Stimulated activated CD8-positive, alpha-beta memory T cell treated with anti-CD3 and anti-CD28 coated beads, Interleukin-4, amount 100 ng/mL, for 48 hours (primary cell): ENCODE data around the gene NABP2.
"Not testable (repeated sequence)": the region's sequence is repeated elsewhere in the genome, so short reads cannot be mapped to it uniquely, and the experiment has no call there.

Source experiments
- DNase-seq: peaks from one replicate; pipeline ENCODE4 v3.0.0-alpha.2; 2020

The NABP2 gene

DNA sequence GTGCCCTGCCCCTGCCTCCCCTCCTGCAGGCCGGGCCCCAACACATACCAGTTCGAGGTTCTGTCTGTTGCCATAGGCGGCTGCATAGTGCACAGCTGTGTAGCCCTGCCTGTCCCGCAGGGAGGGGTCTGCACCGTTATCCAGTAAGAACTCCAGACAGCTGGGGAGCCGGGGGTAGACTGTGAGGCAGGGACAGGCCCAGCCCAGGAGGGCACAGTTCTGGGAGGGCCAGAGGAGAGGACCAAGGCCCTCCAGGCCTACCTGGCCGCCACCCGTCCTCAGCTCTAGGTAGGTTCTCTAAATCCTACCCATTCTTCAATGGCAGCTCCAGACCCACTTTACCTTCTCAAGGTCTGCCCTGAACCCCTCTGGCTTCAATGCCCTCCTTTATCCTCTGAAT lies 24.6 kb downstream of the NABP2 start:
- no peak for DNase-seq

DNA sequence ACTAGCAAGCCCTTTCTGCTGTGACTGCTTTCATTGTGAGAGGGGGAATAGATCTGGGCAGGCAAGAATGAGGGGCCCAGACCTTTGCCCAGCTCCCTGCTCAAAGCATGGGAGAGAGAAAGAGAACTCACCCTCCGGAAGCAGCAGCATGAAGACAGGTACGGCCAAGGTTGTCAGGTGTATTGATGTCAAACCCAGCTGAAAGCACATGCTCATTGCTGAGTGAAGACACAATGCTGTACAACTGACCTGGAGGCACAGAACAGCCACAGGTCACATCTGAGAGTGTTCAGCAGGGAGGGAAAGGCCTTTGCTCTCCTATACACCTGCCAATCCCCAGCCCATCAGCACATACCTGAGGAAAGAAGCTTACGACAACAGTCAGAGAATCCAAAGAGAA lies 28.5 kb downstream of the NABP2 start:
- DNase-seq: no peak

DNA sequence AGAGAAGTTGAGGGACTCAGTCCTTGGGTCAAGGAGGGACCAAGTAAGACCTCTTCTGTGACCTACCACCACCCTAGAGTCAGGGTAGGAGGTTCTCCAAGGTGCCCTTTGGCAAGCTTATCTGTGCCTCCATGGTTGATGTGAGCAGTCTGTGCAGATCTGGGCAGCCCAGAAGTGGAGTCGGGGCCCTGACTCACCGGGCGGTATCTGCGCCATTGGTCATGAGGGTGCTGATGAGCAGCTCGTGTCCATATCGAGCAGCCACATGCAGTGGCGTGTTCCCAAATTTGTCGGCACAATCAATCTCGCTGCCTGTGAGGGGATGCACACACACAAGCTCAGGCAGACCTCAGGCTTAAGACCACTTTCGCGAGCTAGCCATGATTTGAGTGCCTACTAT lies 28.9 kb downstream of the NABP2 start:
- DNase-seq: no peak

DNA sequence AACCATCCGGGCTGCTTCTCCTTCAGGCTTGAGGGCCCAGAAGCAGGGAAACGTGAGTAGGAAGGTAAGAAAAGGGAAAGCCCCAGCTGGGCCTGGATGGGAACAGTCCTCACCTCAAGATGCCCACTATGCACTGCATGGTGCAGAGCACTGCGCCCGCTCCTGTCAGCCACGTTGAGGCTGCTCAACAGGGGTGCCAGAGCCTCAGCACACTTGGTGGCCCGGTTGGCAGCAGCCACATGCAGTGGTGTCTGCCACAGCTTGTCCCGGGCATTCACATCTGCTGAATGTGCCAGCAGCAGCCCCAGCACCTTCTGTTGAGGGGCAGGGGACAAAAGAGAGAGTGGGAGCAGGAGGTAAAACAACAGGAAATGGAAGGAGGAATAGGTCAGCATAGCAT lies 31.5 kb downstream of the NABP2 start:
- DNase-seq: no peak

DNA sequence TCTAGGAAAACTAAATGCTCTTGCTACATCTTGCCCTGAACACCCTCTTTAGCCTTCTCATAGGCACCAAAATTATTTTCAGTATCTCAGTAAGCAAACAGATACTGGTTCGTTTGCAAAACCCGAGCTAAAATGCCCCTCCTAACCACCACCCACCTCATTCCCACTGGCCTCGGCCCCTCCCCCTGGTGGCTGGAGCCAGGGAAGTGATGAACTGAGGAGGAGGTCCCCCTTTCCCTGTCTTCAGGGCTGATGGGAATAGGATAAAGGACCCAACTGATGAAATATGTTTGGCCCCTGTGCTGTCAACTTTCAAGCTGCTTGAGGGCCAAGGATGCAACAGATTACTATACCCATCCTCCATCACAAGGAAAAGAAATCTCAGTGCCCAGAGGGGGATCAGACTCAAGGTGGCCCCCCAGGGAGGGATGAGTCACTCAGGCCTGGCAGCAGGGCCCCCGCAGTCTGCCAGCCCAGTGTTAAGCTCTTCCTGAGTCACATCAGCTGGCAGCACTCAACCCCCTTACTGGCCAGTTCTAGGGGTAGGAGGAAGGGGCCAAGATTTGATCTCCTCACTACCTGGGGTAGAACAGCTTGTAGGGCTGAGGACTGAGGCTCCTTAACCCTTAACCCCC lies 32.3 kb downstream of the NABP2 start:
- DNase-seq: no peak

DNA sequence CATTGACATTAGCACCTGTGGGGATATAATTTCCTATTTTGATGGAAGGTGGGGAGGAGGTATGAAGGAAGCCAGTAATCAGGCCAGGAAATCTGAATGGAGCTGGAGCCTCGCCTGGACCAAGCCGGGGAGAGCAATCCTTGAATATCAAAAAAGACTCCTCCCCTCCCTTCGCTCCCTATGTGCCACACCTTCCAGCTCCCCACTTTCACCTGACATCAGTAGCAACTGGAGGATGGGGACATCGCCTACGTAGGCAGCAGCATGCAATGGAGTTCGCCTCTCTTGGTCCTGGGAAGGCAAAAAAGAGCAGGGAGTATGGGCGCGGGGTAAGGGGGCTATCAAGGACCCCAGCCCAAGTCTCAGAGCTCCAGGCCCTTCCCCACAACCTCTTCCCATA lies 32.9 kb downstream of the NABP2 start:
- DNase-seq: no peak

DNA sequence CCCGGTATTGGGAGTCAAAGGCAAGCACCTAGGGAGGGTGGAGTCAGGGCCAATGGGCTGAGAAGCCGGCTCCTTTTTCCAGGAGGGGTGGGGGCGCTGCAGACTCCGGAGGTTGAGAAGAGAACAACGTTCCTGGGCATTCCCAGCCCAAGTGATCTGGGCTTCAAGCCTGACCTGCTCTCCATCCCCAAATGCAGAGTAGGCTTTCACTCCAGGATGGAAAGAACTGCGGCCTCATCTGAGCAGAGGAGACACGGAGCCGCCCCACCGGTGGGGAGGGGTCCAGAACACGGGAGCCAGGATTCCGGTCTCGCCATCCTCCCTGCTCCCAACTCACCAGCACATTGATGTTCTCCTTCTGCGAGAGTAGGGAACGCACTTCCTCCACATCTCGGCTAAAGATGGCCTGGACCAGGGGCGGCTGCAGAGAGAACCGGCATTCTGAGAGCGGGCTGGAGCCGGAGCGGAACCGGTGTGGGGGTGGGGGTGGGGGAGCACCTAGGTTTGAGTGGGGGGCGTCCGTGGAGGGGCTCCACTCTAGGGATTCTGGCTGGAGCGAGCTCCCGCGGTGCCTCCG lies 33.4 kb downstream of the NABP2 start:
- peak; percentile 30 for DNase-seq

DNA sequence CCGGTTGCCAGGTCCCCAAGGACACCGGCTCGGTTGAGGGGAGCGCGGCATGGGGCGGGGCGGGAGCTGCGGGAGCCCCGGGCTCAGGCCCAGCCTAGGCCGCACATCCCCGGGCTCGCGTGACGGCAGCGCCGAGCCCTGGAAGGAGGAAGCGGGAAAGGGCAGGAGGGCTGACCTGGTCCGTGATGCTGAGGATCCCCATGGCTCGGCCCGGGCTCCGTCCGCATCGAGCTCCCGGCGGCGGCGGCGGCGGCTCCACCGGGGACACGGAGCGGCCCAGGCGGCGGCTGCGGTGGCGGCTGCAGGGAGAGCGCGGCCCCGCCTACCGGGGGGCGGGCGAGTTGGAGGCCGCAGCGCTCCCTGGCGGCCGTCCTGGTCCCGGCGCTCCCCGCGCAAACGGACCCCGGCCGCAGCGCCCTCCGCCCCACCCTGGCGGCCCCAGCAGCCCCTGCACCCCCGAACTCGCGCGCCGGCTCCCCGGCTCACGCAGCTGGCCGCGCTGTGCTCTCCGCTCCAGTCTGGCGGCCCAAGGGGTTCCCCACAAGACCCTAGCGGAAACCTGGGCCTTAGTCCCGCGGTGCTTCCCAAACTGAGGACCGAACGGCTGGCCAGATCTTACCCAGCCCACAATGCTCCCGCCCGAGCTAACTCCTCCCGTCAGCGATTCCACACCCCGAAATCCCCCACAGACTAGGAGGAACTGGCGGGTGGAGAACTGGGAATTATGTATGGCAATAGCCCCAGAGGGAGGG lies 34.1 kb downstream of the NABP2 start, which contains the start of gene ANKRD52:
Gene ANKRD52, minus strand, starts transcription at position 317 of the 752 bp plus-strand sequence. Its CDS starts 115 bp downstream, at position 202.
- DNase-seq: peak; percentile 83

DNA sequence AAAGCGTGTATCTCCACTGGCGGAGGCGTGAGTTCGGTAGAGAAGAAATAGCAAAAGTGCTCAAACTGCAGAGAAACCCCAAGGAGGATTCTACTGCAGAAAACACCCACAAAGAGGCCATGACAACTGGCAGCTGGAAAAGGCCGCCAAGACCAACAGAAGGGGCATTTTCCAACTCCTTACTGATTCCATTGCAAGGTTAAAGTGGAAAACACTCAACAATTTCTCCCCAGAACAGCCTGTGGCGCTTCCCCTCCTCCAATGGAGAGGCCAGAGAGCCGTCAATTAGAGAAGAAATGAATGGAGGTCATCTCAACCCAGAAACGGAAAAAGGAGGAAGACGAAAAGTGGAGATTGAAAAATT lies 34.7 kb downstream of the NABP2 start:
- DNase-seq: no peak

DNA sequence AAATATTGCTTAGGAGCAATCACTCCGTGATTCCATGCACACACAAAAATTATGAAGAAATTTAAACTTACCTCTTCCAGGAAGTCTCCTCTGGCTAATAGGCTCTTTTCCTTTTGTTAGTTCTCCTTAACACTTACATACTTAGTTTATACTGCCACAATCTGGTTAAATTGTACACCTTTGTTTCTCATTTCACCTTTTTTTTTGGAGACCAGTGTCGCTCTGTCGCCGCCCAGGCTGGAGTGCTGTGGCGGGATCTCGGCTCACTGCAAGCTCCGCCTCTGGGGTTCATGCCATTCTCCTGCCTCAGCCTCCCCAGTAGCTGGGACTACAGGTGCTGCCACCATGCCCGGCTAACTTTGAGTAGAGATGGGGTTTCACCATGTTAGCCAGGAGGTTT lies 36.2 kb downstream of the NABP2 start:
- DNase-seq: no peak

DNA sequence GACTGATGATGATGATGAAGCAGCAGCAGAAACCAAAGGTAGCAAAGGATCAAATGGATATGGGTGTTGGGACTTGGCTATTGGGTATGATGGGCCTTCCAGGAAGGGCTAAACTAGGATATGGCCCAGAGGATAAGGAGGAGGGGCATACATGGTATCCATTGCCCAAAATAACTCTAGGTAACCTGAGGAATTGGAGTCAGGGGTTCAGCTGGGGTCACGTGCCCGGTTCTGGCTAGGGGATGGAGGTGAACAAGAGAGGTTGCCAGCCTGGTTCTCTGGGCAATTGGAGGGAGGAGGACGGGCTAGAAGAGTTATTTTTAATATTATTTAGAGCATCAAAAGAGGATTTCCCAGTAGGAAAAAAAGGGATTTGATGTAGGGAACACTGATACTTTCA lies 36.8 kb downstream of the NABP2 start:
- no peak for DNase-seq

DNA sequence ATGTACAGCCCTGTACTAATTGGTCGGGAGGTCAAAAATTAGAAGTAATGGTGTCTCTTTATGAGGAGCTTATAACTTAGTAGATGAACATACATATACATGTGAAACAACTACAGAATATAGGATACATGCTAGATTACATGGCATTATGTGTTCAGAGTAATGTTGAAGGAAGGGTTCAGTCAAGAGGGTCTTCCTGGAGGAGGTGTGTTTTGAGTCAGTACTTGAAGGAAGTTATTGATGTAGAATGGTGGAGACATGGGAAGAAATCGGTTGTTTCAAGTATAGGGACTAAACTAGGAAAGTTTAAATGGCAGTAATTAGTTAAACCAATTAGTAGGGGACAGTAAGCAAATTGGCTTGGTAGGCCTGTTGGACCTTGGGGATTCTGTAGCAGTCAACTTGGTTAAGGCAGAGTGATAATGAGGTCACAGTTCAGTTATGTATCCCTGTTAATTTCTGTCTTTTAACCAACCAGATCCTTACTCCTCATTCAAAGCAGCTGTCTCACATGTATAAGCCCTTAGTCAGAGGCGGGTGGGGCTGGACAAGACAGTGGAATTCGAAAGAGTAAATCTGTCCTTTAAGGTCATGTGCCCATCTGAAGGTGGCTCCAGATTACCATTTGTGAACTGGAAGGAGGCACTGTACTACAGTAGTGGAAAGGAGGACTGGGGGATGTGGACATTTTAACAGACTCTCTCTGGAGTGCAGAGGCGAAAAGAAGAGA lies 37.5 kb downstream of the NABP2 start:
- no peak for DNase-seq

DNA sequence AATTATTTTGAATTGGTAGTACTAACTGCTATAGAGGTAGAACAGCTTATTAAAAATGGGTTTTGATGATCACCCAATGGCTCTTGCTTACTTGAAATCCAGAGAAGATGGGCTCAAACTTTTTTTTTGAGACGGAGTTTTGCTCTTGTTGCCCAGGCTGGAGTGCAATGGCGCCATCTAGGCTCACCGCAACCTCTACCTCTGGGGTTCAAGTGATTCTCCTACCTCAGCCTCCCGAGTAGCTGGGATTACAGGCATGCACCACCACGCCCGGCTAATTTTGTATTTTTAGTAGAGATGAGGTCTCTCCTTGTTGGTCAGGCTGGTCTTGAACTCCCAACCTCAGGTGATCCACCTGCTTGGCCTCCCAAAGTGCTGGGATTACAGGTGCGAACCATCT lies 38.8 kb downstream of the NABP2 start:
- DNase-seq: peak; percentile 40

DNA sequence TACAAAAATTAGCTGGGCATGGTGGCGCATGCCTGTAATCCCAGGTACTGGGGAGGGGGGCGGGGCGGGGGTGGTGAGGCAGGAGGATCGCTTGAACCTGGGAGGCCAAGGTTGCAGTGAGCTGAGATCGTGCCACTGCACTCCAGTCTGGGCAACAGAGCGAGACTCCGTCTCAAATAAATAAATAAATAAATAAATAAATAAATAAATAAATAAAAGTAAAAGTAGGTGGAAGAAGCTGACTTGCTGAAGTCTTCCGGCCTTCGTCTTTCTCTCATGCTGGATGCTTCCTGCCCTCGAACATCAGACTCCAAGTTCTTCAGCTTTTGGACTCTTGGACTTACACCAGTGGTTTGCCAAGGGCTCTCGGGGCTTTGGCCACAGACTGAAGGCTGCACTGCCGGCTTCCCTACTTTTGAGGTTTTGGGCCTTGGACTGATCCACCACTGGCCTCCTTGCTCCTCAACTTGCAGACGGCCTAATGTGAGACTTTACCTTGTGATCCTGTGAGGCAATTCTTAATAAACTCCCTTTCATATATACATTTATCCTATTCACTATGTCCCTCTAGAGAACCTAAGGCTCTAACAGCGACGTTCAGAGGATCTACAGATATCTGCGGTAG lies 42.0 kb downstream of the NABP2 start:
- DNase-seq: not testable (repeated sequence)

DNA sequence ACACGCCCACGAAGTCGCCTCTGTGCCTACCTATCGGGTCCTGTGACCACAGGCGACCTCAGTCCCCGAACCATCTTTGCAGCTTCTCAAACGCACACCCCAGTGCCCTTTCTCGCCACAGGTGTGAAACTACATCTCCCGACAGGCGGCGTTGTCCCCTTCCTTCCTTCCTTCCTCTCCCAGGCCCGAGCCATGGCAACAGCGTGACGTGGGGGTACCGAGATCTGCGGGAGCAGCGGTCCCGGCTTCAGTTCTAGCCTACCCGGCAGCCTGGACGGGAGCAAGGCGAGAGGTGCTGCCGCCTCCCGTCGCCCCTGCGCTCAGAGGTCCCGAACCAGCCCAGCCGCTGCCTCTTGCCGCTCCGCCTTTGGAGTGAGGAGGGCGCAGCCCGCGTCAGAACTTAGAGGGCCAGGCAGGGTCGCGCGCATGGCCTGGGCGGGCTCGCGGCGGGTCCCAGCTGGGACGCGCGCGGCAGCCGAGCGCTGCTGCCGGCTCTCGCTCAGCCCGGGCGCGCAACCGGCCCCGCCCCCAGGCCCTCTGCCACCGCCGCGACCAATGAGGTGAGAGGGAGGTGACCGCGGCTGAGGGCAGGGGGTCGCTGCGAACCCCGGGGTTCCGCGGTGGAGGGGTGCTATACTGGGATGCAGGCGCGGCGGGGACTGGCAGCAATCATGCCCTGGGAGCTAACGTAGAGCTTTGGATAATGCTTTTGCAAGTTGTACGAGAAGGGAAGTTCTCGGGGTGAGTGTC lies 42.7 kb downstream of the NABP2 start, which contains the start of gene COQ10A:
Gene COQ10A, plus strand, starts transcription at position 250 of the 750 bp plus-strand sequence. Its CDS starts 177 bp downstream, at position 427.
- DNase-seq: peak; percentile 90

DNA sequence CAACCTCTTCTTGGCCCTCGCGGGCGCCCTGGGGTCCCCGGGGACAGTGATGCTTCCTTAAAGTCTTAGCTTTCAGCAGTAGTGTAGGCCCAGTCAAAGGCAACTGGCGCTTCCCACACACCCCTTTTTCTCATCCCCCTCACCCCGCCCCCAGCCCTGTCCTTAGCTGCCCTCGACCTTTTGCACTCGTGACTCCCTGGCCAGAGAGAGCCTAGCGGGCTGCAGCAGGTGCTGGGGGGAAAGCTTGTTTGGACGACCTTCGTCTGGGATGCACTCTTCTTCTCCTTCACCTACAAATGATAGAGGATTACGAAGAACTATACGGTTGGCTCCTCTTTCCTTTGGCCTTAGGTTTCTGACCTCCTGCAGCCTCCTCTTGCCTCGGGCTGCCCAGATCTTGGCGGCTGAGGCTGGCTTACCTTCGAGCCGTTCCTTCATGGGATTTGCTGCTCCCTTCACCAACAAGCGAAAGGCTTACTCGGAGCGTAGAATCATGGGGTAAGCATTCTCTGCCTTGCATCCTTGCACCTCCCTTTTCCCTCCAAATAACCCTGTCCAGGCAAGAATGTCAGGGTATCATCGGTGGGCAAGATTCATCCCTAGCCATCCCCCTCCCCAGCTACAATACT lies 43.4 kb downstream of the NABP2 start:
- DNase-seq: no peak

DNA sequence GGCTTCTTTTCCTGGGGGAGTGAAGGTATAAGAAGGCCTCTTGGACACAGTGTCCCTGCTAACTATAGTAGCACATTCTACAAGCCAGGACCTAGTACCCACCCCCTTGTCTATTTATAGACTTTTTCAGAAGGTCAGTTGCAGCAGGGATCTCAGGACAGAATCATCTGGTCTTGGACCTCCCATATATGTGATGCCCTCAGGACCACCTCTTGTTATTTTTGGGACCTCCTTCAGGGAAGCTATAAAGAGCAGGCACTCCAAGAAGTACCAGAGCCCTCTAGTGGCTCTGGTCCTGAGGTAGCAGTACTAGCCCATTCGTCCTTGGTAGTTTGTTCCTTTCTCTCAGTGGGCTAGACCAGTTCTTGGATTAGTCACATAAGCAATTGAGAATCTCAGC lies 46.9 kb downstream of the NABP2 start:
- DNase-seq: no peak

DNA sequence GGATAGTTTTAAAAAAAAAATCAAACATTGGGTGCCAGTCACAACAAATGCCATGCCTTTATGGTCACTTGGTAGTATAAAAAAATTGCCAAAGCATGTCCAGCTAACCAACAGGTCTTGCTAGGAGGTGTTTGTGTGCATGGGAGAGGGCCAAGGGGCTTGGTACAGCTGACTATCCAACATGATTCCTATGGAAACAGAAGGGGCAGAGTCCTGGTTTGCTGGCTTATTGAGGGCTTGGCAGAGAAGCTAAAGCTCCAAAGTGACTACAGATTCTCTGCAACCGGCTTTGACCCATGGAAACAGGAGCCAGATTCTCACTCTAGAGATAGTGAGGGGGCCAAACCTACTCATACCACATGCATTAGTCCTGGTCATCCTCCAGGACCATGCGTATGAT lies 48.3 kb downstream of the NABP2 start:
- DNase-seq: not testable (repeated sequence)

DNA sequence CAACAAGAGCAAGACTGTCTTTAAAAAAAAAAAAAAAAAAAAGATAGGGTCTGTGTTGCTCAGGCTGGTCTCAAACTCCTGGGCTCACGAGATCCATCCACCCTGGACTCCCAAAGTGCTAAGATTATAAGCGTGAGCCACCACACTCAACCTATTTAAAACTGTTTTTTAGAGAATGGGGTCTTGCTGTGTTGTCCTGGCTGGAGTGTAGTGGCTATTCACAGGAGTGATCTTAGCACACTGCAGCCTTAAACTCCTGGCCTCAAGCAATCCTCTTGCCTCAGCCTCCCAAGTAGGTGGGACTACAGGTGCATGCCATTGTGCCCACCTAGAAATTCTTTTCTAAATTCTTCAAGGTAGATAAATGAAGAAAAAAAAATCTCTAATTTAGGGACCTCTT lies 50.2 kb downstream of the NABP2 start:
- no peak for DNase-seq

DNA sequence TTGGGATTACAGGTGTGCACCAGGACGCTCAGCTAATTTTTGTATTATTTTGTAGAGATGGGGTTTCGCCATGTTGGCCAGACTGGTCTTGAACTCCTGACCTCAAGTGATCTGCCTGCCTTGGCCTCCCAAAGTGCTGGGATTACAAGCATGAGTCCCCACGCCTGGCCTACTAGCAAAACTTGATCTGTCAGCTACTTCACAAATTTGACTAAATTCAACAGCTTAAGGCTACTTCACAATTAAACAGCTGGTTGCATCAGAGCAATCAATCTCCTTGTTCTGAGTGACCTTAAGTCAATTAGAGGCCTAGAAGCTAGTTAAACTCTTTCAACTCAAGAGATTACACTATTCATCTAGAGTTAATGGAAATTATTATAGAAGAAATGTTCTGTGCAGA lies 54.8 kb downstream of the NABP2 start:
- DNase-seq: no peak
